Measurements from ENCODE around the gene MYL4.
A peak's percentile ranks its signal among the peaks of the same experiment; 100 is the strongest.
"Not testable (repeated sequence)": the region's sequence is repeated elsewhere in the genome, so short reads cannot be mapped to it uniquely, and the experiment has no call there.

The MYL4 gene

DNA sequence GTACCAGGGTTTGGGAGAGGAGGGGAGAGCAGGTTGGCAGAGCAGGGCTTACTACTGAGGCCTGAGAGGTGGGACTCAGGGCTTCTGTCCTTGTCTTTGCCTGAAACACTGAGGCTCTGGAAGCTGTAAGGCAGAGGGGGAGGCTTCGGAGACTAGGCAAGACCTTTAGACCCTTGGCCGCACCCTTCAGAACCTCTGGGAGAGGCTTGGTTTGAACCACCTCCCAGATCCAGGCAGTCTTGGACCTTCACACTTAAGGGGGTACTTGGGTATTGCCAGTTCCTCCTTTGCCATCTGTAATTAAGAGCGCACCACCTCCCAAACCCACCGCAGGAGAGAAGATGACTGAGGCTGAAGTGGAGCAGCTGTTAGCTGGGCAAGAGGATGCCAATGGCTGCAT lies 12.9 kb downstream of the MYL4 start:
- no peak for DNase-seq

DNA sequence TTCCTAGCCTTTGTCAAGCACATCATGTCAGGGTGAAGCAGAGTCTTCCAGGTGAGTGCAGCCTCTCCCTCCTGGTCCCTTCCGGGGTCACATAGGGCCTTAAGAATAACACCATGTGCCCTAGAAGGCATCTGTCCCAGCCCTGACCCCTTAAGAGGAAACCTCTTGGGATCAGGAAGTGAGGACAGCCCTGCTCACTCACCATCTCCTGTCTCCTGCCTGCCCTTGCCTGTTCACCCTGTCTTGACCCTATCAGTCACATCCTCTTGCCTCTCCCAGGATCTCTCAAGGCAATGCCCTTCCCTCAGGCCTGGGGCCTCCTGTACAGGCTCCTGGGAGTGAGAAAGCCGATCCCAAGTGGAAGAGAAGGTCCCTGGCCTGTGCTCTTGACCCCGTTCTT lies 13.9 kb downstream of the MYL4 start:
- DNase-seq, result no peak

DNA sequence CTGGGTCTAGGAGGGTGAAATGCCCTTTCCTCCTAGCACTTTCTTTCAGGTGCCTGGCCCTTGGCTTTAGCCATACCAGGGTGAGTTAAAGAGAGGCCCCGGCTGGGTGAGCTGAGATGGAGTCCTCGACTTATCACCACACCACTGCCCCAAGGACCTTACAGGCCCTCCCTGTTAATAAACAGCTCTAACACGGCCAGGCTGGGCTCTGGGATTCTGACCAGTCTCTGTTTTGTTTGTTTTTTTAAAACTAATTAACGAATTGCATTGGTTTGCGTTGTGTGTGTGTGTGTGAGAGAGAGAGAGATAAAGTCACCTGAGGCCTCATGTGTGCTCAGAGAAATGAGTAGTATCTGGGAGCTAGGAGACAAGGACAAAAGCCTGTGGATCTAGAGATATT lies 14.3 kb downstream of the MYL4 start:
- no peak for DNase-seq

DNA sequence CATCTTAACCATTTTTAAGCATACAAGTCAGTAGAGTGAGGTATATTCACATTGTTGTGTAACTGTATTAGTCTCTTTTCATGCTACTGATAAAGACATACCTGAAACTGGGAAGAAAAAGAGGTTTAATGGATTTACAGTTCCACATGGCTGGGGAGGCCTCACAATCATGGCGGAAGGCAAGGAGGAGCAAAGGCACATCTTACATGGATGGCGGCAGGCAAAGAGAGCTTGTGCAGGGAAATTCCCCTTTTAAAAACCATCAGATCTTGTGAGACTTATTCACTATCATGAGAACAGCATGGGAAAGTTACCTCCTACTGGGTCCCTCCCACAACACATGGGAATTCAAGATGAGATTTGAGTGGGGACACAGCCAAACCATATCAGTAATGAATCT lies 14.9 kb downstream of the MYL4 start:
- DNase-seq, result not testable (repeated sequence)

DNA sequence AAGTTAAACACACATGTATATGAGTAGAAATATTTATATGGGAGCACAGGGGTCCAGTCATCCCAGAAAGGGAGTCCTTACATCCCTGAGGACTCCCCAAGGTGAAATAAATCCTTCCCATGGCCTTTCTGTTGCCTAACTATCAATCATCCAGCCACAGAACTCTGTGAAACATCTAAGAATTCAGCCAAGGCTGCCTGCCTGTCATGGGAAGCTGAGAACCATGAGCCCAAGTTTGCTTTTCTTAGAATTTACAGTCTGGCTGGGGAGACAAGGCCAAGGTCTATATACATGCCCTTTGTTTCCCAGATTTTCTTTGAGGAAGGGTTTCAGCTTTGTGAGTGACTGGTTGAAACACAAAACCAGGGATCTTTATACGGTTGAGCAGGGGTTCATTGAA lies 15.8 kb downstream of the MYL4 start:
- DNase-seq, result no peak

DNA sequence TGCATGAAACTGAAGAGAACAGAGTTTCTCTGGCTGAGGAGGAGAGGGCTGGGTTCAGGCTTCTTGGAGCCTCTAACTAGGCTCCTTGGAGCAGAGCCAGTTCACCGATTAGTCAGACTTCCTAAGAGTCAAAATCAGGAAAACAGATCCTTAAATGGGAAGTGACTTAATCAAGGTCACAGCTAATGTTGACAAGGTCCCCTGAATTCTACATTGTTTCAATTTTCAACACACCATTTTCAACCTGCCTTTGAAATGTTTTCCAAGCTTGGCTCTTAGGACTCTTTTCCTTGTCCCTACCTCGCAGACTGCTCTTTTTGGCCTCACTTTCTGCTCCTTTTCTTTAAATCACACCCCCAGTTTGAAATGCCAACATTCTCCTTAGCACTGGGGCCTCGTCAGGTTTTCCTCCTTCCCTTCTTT lies 16.3 kb downstream of the MYL4 start:
- no peak for DNase-seq

DNA sequence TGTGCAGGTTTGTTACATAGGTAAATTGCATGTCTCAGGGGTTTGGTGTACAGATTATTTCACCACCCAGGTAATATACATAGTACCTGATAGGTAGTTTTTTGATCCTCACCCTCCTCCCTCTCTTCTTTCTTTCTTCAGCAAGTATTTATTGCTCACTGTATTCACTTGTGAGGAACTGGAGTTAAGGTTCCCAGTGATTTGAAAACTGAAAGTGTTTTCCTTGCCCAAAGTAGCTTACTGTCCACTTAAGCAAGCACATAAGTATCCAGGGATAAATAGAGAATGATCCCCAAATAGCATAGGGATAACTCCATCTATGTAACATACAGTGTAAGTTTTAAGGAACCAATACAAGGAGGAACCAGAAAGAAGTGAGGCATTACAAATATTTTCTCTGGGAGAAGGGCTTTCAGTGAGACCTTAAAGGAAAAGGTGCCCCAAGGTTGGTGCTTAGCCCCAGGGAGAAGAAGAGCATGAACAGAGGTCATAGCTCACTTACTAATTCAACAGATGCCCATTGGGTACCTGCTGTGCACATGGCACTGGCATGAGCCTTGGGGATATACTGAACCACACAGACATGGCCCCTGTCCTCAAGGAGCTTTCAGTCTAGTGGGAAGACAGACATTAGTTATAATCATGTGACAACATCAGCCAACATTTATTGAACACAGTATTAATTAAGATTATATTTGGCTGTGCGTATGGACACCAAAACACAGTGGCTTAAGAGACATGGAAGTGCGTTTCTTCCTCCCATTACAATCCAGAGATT lies 17.0 kb downstream of the MYL4 start:
- no peak for DNase-seq

DNA sequence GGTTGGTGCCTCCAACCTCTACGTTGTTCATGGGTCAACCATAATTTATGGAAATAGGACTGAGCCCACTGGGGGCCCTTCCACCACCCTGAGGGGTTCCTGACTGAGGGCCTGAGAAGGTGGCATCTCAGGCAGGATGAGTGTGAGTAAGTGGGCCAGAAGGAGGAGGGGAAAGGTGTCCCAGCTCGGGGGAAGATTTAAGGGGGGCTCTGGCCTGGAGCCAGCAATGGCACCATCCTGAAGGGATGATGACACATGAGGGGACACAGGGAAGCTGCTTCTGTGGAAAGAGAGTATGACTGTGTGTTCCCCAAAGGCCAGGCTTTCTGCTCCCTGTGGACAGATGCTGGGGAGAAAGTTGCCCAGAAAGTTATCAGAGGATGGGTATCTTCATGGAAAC lies 18.7 kb downstream of the MYL4 start:
- DNase-seq, result no peak

DNA sequence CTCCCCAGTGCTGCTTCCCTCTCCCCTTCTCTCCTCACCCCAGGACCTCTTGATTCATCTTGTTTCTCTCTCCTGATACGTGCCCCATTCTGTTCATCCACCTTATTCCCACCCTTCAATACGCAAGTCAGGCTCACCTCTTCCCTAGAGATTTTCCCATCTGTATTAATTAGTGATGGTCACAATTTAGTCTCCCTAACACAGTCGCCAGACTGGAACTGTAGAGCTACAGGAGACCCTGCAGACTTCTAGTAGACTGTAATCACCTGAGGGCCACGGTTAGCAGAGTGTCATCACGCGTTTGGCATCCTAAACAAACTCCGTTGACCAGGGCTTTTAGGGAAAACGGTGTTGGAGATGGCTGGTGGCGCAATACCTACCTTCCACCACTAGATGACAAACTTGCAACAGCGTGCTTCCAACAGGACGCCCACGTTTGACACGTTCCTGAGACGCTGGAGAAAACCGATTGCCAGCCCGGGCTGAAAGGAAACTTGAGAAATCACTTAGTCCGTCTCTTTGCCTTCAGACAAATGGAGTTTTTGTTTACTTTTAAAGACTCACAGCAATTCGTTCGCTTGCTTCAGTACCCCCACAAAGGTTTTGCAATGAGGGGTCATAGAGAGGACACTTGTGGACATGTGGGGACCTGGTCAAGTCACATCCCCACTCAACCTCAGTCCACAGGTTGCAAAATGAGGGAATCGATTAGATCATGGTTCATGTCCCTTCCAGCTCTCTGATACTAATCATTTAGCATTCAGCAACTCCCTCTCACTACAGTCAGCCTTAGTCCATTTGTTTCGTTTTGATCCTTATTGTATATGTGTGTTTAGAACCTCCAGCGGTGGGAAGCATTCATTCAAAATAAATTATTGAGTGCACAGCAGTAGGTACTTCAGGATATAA lies 20.6 kb downstream of the MYL4 start:
- peak; percentile 68 to 69 for DNase-seq

DNA sequence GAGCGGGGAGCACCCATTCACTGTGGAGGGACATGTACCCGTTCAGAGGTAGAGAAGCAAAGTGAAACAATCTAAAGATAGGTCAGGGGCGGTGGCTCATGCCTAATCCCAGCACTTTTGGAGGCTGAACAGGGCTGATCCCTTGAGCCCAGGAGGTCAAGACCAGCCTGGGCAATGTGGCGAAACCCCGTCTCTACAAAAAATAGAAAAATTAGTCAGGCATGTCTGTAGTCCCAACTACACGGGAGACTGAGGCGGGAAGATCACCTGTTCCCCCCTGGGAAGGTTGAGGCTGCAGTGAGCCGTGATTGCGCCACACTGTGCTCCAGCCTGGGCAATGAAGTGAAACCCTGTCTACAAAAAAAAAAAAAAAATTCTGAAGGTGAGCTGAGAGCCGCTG lies 21.7 kb downstream of the MYL4 start:
- no peak for DNase-seq

DNA sequence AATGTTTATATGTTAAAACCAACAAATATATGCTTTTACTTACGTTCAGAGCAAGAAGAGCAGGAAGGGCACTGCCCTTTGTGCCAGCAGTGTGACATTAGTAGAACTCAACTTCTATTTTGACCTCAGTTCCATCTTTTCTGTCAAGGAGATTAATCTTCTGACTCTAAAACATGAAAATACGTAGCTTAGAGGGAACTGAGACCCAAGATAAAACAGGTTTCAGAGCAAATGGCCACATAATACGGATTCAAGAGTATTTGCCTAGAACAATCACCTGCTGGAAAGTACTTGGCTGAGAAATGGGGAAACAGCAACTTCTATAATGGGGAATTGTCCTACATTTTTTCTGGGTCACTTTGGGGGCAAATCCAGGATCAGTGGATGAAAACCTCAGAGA lies 22.2 kb downstream of the MYL4 start:
- DNase-seq, result no peak

DNA sequence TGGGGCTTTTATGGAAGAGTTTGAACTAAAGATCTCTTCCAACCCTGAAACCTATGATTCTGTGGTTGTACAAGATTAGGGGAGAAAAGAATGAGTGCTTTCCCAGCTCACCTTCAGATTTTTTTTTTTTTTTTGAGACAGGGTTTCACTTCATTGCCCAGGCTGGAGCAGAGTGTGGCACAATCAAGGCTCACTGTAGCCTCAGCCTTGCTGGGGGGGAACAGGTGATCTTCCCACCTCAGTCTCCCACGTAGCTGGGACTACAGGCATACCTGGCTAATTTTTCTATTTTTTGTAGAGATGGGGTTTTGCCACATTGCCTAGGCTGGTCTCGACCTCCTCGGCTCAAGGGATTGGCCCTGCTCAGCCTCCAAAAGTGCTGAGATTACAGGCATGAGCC lies 22.7 kb downstream of the MYL4 start:
- no peak for DNase-seq

DNA sequence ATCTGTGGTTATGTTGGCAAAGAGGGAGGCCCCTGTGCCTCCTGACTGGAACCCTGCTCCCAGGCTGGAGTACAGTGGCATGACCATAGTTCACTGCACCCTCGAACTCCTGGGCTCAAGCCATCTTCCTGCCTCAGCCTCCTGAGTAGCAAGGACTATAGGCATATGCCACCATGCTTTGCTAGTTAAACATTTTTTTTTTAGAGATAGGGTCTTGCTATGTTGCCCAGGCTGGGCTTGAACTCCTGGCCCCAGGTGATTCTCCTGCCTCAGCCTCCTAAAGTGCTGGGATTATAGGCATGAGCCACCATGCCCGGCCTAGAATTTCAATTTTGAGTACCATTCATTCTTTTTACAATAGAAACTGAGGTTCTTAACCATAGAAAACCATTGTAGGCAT lies 23.3 kb downstream of the MYL4 start:
- no peak for DNase-seq

DNA sequence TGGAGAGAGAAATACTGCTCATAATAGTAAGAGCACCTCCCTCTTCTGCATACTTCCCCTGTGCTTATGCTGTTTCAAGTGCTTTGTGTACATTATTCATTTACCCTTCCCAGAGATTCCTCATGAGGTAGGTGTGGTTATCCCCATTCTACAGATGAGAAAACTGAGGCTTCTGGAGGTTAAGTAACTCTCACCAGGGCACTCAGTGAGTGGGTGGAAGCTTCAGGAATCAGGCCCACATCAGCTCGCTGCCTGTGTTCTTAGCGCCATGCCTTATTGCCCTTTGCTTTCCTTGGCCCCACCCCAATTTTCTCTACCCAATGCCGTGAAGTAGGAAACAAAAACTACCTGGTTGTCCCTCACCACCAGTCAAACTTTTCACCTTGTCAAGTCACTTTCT lies 26.4 kb downstream of the MYL4 start:
- DNase-seq, result no peak

DNA sequence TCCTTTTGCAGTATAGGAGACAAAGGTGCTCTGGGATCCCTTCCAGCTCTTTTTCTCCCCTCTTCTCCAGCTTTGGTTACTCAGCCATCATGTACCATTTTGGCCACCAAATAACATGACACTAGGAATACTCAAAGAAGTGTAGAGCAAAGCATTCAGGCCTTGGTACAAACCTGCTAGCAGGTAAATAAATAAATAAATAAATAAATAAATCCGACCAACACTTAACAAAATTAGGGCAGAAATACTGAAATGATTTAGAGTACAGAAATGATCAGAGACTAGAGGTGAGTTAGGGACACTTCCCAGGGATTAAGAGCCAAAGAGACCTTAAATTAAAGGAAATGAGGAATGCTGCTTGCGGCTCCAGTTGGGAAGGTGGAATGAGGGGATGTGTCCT lies 26.8 kb downstream of the MYL4 start:
- DNase-seq, result no peak

DNA sequence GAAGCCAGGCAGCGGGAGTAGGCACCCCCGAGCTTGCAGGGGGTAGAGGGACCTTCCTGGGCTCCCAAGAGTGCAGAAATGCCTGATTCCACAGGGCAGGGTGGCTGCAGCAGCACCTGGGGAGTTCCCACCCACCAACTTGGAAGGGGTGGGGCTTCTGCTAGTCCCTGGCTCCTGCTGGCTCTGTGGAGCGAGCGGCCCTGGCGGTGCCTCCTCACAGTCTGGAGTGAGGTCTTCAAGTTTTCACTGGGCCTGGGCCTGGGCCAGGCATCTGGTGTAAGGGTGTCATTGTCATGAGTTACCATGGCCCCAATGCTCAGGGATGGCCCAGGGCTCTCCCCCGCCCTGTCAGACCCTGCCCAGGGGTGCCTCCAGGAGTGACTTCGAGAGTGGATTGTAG lies 28.7 kb downstream of the MYL4 start:
- DNase-seq, result no peak

DNA sequence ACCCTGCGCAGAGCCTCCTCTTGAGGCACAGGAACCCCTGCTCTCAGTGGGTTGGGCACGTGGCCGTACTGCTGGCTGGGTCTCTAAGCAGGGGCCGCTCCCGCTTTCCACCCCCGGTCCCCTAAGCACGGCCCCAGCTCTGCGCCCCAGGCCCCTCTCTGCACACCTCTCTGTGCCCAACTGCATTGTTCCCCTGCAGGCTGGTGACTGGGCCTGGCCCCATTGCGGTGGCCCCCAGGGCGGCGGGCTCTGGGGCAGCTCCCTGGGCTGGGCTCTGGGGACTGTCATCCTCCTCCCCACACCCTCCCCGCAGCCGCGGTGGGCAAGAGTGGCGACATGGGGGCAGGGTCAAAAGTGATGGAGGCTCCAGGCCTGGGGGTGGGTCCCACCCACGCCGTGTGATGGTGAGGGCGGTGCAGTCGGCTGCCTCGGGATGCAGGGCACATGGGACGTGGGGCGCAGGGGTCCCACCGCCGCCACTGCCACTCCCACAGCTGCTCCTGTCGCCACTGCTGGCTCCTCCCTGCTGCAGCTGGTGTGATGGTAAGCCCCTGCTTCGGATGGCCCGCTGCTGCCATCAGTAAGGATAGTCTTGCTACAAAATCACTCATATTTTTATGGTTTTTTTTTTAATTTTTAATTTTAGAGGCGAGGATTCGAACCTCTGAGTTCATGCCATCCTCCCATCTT lies 29.3 kb downstream of the MYL4 start:
- DNase-seq, result no peak

DNA sequence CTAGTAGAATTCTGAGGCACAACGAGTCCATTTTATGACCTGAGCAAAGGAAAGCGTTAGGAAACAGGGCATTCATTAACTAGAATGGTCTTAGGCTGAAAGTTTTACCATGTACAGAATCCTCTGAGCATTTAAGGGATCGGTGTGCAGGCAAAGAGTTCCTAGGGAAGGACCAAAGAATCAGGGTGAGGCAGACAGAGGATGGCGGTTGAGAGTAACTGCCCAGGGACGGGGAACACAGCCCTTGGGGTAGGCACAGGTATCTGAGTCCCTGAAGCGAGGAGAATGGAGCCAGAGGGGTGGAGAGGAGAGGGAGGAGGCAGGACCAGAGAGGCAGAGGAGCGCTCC lies 30.4 kb downstream of the MYL4 start:
- no peak for DNase-seq

DNA sequence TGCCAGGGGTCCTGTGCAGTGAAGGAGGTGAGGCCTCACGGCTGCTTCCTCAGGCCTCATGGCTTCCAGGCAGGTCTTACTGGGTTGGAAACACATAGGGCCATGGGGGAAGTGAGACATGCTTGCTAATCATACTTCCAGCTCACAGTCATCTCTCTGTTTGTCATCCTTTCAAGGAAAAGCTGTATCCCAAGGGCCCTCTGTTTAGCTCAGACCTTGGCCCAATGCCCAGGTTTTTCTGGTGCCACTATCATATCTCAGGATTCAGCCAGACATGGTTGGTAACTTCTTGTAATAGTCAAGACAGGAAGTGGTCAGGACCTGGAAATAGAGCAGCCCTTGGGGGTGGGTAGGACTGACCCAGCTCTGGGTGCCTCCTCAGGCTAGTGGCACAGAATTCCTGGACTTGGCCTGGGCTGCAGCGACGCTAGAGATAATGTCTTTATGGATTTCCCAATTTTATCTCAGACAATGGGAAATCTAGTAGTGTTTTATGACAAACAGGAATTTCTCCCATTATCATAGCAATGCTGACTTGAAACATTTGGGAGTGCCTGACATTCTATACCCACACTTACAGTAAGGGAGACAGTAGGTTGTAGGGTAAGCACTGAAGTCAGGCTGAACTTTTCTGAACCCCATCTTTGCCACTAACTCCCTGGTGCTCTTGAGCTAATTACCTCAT lies 31.0 kb downstream of the MYL4 start:
- DNase-seq, result no peak

DNA sequence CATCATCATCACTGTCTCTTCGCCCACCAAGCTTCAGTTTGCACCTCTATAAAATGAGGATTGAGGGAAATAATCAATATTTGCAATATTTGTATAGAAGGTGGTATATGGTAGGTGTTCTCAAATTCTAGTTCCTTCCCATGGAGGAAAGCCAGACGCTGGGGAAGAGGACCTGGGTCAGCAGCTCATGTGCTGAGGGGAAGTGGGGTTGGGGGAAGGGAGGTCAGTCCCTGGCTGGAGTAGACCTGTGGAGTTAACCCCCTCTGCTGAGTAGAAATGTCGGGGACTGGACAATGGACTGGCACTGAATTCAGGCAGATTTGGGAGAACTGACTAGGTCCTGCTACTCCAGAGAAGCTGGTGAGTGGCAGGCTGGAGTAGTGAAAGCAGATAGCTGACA lies 31.7 kb downstream of the MYL4 start:
- no peak for DNase-seq

DNA sequence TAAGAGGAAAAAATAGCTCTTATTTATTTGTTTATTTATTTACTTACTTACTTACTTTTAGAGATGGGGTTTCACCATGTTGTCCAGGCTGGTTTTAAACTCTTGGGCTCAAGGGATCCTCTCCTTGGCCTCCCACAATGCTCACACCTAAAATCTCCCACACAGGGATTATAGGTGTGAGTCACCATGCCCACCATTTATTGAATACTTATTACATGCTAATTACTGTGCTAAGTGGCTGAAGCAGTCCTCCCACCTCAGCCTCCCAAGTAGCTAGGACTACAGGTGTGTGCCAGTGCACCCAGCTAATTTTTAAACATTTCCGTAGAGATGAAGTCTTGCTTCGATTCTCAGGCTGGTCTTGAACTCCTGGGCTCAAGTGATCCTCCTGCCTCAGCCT lies 33.5 kb downstream of the MYL4 start:
- no peak for DNase-seq

DNA sequence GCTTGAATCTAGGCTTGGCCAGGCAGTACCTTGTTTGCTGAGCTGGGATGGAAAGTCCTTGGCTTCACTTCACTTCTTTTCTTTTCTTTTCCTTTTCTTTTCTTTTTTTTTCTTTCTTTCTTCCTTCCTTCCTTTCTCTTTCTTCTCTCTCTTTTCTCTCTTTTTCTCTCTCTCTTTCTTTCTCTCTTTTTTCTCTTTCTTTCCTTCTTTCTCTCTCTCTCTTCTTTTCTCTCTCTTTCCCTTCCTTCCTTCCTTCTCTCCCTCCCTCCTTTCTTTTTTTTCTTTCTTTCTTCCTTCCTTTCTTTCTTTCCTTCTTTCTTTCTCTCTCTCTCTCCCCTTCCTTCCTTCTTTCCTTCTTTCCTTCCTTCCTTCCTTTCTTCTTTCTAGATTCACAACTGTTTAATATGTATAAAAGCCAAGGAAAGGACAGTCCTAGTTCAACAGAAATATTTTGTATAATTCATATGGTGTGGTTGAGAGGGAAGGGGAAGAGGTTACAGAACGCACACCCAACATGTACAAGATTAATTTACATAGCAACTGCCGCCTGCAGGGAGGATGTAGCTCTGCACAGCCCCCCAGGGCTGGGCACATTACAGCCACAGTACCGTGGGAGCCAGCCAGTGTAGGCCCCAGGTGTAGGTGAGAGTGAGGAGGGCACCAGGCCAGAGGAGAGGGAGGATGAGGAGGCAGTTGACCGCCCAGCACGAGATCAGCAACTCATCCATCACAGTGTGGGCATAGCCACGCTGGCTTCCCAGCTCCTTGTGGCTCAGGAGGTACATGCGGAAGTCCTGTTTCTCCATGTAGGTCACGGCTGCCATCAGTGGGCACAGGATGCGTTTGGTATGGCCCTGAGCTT lies 34.8 kb downstream of the MYL4 start:
- DNase-seq, result no peak

Measured in stimulated activated CD4-positive, alpha-beta T cell treated with anti-CD3 and anti-CD28 coated beads, Interleukin-2, amount 100 ng/mL, for 48 hours (primary cell).